OCI-LY3 (cell line): Measurements from ENCODE around the gene CDC14B.

Source experiments
- CTCF ChIP-seq: fragments of 200-600, 300-600 bp; sonication (generic); IDR thresholded peaks from 2 replicates; pipeline ENCODE4 v1.5.1; 2014; ENCODE audit warnings: antibody characterized with exemption, low read length, low read depth
- EZH2phosphoT487 ChIP-seq: fragments of 200-600 bp; shearing (Covaris generic); IDR thresholded peaks from 2 replicates; pipeline ENCODE4 v1.6.1; 2018; ENCODE audit warnings: antibody characterized with exemption, mixed run types, low read depth

DNA sequence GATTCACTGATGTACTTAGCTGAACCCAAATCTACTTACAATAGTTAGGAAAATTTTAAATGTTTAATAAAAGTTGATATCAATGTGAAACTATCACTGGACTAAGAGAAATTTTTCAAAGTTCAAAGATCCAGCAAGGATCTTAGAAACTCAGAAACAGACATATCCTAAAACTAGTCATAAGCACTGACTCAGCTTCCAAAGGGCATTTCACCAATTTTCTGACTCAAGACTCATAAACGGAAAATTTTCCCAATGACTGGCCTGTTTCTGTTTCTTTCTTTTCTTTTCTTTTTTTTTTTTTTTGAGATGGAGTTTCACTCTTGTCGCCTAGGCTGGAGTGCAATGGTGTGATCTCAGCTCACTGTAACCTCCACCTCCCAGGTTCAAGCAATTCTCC is 66.6 kb downstream of the CDC14B start:
- TF ChIP-seq CTCF = no peak
- no peak for TF ChIP-seq EZH2phosphoT487
